22Rv1 (cell line): ENCODE measurements around the gene ZBTB7C.

Experiments used
- H3K27ac ChIP-seq: fragments of 450-650 bp; 2 replicates; pipeline ENCODE4 v1.5.1; 2017
- CTCF ChIP-seq: fragments of 450-650 bp; IDR thresholded peaks from 2 replicates; pipeline ENCODE4 v1.5.1; 2017; ENCODE audit warnings: mild to moderate bottlenecking
- ZFX ChIP-seq: fragments of 450-650 bp; IDR thresholded peaks from 2 replicates; pipeline ENCODE4 v1.6.1; 2017; ENCODE audit warnings: antibody characterized with exemption, borderline replicate concordance

ZBTB7C gene

GRCh38 chr18:48106498-48106897 lies 302.7 kb downstream of the ZBTB7C start:
- no peak overlapping the region for H3K27ac ChIP-seq
- TF ChIP-seq ZFX (no peak), CTCF (no peak)

GRCh38 chr18:48105317-48105716 lies 303.9 kb downstream of the ZBTB7C start:
- TF ChIP-seq CTCF (no peak), ZFX (no peak)
- no peak overlapping the region for H3K27ac ChIP-seq

- no peak for TF ChIP-seq ZFX
- no peak for TF ChIP-seq CTCF
- H3K27ac ChIP-seq, result no peak overlapping the region
These were observed 304.5 kb downstream of the ZBTB7C start for GRCh38 chr18:48104705-48105104.

GRCh38 chr18:48100651-48101165 lies 308.5 kb downstream of the ZBTB7C start:
- no peak overlapping the region for H3K27ac ChIP-seq
- TF ChIP-seq ZFX (no peak), CTCF (no peak)

- H3K27ac ChIP-seq, result no peak overlapping the region
- TF ChIP-seq ZFX, result no peak
- no peak for TF ChIP-seq CTCF
These were observed 309.0 kb downstream of the ZBTB7C start for GRCh38 chr18:48100165-48100575.

GRCh38 chr18:48099481-48100164 lies 309.6 kb downstream of the ZBTB7C start:
- TF ChIP-seq CTCF (no peak), ZFX (no peak)
- no peak overlapping the region for H3K27ac ChIP-seq

GRCh38 chr18:48098538-48098937 lies 310.6 kb downstream of the ZBTB7C start:
- no peak for TF ChIP-seq ZFX
- no peak for TF ChIP-seq CTCF
- H3K27ac ChIP-seq, result no peak overlapping the region
